NCI-H748 treated with DMSO at 0.1 percent for 48 hours (cell line): ENCODE measurements around the gene KPNA4.
"Not testable (repeated sequence)": the region's sequence is repeated elsewhere in the genome, so short reads cannot be mapped to it uniquely, and the experiment has no call there.

ENCODE experiments used
- DNase-seq: peaks from one replicate; lab custom pipeline; 2025; lab: John Stamatoyannopoulos, UW

The KPNA4 gene

GRCh38 chr3:160565442-160566403, at the start of gene KPNA4:
TSS of gene KPNA4 (minus strand) at chr3:160565571. CDS start at chr3:160565282, 289 bp downstream.
- DNase-seq: peak; percentile 84

GRCh38 chr3:160613661-160614060, 48.3 kb upstream of the KPNA4 start:
- DNase-seq: no peak

- DNase-seq: no peak
Measured at GRCh38 chr3:160612386-160613075, 47.2 kb upstream of the KPNA4 start.

GRCh38 chr3:160611141-160611540, 45.8 kb upstream of the KPNA4 start:
- no peak for DNase-seq

- no peak for DNase-seq
Measured at GRCh38 chr3:160608870-160609269, 43.5 kb upstream of the KPNA4 start.

GRCh38 chr3:160607826-160608225, 42.5 kb upstream of the KPNA4 start:
- DNase-seq: no peak

- no peak for DNase-seq
Measured at GRCh38 chr3:160605315-160605714, 39.9 kb upstream of the KPNA4 start.

- not testable (repeated sequence) for DNase-seq
Measured at GRCh38 chr3:160603845-160604244, 38.5 kb upstream of the KPNA4 start.

- DNase-seq: no peak
Measured at GRCh38 chr3:160602259-160602658, 36.9 kb upstream of the KPNA4 start.

GRCh38 chr3:160601288-160601687, 35.9 kb upstream of the KPNA4 start:
- DNase-seq: no peak

GRCh38 chr3:160598865-160599264, 33.5 kb upstream of the KPNA4 start:
- no peak for DNase-seq

GRCh38 chr3:160588023-160588422, 22.7 kb upstream of the KPNA4 start:
- DNase-seq: no peak

- no peak for DNase-seq
Measured at GRCh38 chr3:160587105-160587504, 21.7 kb upstream of the KPNA4 start.

- no peak for DNase-seq
Measured at GRCh38 chr3:160586679-160587078, 21.3 kb upstream of the KPNA4 start.

GRCh38 chr3:160583451-160583850, 18.1 kb upstream of the KPNA4 start:
- no peak for DNase-seq

GRCh38 chr3:160580938-160581337, 15.6 kb upstream of the KPNA4 start:
- no peak for DNase-seq

GRCh38 chr3:160577556-160578195, 12.3 kb upstream of the KPNA4 start:
- DNase-seq: no peak

- no peak for DNase-seq
Measured at GRCh38 chr3:160577093-160577492, 11.7 kb upstream of the KPNA4 start.

GRCh38 chr3:160576621-160577020, 11.2 kb upstream of the KPNA4 start:
- DNase-seq: no peak

- DNase-seq: no peak
Measured at GRCh38 chr3:160575589-160575988, 10.2 kb upstream of the KPNA4 start.

- DNase-seq: no peak
Measured at GRCh38 chr3:160574636-160575035, 9.3 kb upstream of the KPNA4 start.

- not testable (repeated sequence) for DNase-seq
Measured at GRCh38 chr3:160573955-160574525, 8.7 kb upstream of the KPNA4 start.
